Measurements from ENCODE around the gene RHBDD1. TPM values are rescaled to one million over a fixed set of nuclear protein-coding genes. Genes with fewer than 3 reads are reported as not detected.
A peak's percentile ranks its signal among the peaks of the same experiment; 100 is the strongest.

The RHBDD1 gene
- total RNA-seq, 1 donor from 2014 or later: 30.0 TPM

DNA sequence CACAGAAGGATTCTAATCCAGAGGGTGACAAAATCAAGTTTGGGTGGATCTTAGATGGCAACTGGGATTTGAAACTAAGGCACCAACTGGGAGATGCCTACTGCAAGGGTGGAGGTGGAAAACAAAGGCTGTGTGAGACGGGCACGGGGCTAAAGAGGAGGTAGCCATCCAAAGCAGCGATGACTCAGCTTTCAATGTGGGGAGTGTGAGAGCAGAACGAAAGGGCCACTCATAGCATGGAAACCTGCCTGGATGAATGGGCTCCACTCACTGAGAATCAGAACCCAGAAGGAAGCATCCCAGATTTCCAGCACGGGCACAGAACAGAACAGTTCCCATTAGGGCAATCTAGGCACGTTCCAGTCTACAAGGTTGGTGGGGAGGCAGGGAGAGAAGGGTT, 168.6 kb downstream of the RHBDD1 start:
- Mint-ChIP-seq H3K9me3 (ENCODE audit: low read depth) (no peaks in the 10 kb centered on the region), H3K27ac (ENCODE audit: unreplicated experiment) (no peak overlapping the region), H3K4me1 (ENCODE audit: low read depth) (no peaks in the 10 kb centered on the region), H3K4me3 (ENCODE audit: unreplicated experiment) (no peak overlapping the region), H3K27me3 (ENCODE audit: low read depth) (no peaks in the 10 kb centered on the region), H3K36me3 (ENCODE audit: low read depth) (no peaks in the 10 kb centered on the region)
- TF ChIP-seq, protein P1, sequence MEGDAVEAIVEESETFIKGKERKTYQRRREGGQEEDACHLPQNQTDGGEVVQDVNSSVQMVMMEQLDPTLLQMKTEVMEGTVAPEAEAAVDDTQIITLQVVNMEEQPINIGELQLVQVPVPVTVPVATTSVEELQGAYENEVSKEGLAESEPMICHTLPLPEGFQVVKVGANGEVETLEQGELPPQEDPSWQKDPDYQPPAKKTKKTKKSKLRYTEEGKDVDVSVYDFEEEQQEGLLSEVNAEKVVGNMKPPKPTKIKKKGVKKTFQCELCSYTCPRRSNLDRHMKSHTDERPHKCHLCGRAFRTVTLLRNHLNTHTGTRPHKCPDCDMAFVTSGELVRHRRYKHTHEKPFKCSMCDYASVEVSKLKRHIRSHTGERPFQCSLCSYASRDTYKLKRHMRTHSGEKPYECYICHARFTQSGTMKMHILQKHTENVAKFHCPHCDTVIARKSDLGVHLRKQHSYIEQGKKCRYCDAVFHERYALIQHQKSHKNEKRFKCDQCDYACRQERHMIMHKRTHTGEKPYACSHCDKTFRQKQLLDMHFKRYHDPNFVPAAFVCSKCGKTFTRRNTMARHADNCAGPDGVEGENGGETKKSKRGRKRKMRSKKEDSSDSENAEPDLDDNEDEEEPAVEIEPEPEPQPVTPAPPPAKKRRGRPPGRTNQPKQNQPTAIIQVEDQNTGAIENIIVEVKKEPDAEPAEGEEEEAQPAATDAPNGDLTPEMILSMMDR (IDR thresholded peaks at IDR 0.05): no peak
- no peak for DNase-seq (ENCODE audit: low spot score)

DNA sequence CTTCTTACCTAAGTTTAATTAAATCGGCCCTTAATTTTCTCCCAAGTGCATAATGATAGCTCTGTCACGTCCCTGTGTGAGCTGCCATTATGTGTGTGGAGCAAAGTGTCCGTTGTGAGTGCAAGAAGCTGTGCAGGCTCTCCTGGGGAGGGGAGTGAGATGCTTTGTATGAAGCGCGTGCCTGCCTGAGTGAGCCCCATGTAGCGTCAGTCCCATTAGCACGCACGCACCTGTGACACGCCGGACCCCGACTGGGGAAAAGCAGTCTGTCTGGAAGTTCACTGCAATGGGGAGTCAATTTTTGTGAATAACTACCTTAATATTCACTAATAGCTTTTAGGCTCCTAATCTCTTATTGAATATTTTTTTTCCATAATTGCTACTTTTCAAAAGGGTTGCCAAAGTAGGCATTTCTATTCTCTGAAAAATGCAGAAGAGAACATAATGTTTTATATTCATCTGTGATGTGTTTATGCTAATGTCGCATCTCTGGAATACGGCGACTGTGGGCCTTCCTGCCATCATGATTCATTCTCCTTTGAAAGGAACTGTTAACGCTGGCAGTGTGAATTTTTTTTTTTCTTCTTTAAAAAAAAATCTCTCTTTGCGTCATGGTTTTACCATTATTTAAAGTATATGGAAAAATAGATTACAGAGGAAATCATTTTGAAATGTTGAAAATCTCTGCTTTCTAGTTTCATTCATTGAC, 170.5 kb downstream of the RHBDD1 start:
- DNase-seq (ENCODE audit: low spot score): no peak
- Mint-ChIP-seq H3K36me3 (ENCODE audit: low read depth) (no peaks in the 10 kb centered on the region), H3K4me3 (ENCODE audit: unreplicated experiment) (no peak overlapping the region), H3K9me3 (ENCODE audit: low read depth) (peaks cover 3% of the 10 kb centered on the region), H3K27ac (ENCODE audit: unreplicated experiment) (no peak overlapping the region), H3K27me3 (ENCODE audit: low read depth) (no peaks in the 10 kb centered on the region), H3K4me1 (ENCODE audit: low read depth) (no peaks in the 10 kb centered on the region)
- TF ChIP-seq, protein P1 (IDR thresholded peaks at IDR 0.05): no peak

DNA sequence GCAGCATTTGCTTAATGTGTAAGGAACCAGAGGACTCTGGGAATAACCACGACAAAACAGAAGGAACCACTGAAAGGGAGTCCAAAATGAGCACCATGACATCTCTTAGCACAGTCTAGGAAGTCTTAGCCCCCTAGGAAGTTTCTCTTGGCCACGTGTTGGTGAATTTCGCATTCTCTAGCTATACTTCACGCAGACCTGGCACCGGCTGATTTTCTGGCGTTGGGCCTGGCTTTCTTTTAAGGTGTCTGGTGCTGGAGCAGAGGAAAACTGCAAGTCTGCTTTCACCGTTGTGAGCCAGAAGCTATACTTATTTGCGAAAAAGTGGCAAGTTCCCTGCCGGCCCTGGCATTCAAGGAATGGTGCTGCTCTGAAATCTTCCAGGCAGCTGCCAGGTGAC, 171.3 kb downstream of the RHBDD1 start:
- no peak overlapping the region for H3K27ac Mint-ChIP-seq (ENCODE audit: unreplicated experiment)
- TF ChIP-seq, protein P1 (IDR thresholded peaks at IDR 0.05): no peak
- H3K36me3 Mint-ChIP-seq (ENCODE audit: low read depth): no peaks in the 10 kb centered on the region
- DNase-seq (ENCODE audit: low spot score): no peak
- peaks cover 3% of the 10 kb centered on the region for H3K9me3 Mint-ChIP-seq (ENCODE audit: low read depth)
- H3K4me3 Mint-ChIP-seq (ENCODE audit: unreplicated experiment): no peak overlapping the region
- H3K27me3 Mint-ChIP-seq (ENCODE audit: low read depth): no peaks in the 10 kb centered on the region
- no peaks in the 10 kb centered on the region for H3K4me1 Mint-ChIP-seq (ENCODE audit: low read depth)

DNA sequence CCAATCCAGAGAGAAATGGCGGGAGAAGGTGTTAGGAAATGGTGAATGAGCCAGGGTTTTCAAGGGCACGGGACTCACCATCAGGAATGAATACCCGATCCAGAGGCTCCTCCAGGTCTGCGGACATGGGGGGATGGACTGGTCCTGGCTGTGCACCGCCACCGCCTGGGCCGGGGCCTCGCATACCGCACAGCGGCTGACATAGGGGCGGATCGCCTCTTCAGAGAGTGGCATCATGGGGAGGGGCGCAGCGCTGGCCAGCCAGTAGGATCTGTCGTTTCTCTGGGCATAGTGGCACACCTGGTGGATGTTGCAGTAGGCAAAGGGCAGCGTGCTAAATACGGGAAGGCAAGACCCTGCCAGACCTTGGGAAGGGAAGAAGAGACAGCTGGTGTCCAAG, 172.1 kb downstream of the RHBDD1 start:
- no peaks in the 10 kb centered on the region for H3K27me3 Mint-ChIP-seq (ENCODE audit: low read depth)
- TF ChIP-seq, protein P1 (IDR thresholded peaks at IDR 0.05): no peak
- no peak overlapping the region for H3K4me3 Mint-ChIP-seq (ENCODE audit: unreplicated experiment)
- no peak overlapping the region for H3K27ac Mint-ChIP-seq (ENCODE audit: unreplicated experiment)
- no peaks in the 10 kb centered on the region for H3K4me1 Mint-ChIP-seq (ENCODE audit: low read depth)
- no peaks in the 10 kb centered on the region for H3K36me3 Mint-ChIP-seq (ENCODE audit: low read depth)
- DNase-seq (ENCODE audit: low spot score): peak; percentile 81
- peaks cover 3% of the 10 kb centered on the region for H3K9me3 Mint-ChIP-seq (ENCODE audit: low read depth)

DNA sequence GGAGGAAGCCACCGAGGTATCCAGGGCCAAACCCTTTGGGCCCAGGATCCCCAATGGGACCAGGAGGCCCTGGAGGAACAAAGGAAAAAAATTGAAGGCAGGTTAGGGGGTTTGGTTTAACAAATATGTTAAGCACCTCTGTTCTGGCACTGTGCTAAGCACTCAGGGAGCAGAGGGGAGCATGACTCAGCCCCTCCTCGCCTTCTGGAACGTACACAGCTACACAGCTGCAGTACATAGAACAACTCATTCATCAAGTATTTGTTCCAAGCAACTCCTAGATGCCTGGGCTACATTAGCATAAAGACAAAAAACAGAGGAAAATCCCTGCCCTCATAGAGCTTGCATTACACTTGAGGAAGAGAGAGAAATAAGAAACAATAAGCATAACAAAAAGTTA, 174.6 kb downstream of the RHBDD1 start:
- Mint-ChIP-seq H3K27ac (ENCODE audit: unreplicated experiment) (no peak overlapping the region), H3K4me3 (ENCODE audit: unreplicated experiment) (no peak overlapping the region), H3K4me1 (ENCODE audit: low read depth) (no peaks in the 10 kb centered on the region), H3K36me3 (ENCODE audit: low read depth) (no peaks in the 10 kb centered on the region), H3K27me3 (ENCODE audit: low read depth) (no peaks in the 10 kb centered on the region), H3K9me3 (ENCODE audit: low read depth) (peaks cover 3% of the 10 kb centered on the region)
- TF ChIP-seq, protein P1 (IDR thresholded peaks at IDR 0.05): no peak
- DNase-seq (ENCODE audit: low spot score): no peak

Measured in chondrocyte (in vitro differentiated cells).